GM21447 (cell line): ENCODE data around the gene MAP3K1.

Source experiments
- ATAC-seq: cut with Tn5 transposase; IDR thresholded peaks from one replicate; pipeline ENCODE4 v1.9.1; 2021; ENCODE audit not compliant: unreplicated experiment

Gene MAP3K1

DNA sequence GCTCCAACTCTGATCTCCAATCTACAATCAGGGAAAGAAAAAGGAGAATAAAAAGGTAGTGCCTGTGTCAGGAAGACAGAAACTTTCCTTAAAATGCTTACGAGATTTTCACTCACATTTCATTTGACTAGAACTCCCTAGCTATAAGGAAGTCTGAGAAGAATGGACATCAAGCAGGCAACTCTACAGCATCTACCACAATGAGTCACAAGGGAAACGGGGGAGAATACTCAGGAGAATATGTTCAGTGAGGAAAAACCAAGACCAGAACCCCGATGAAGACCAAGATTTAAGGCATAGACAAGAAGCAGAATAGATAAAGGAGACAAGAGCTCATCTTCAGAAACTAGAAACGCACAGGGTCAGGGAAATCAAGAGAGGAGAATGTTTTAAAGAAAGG lies 85.0 kb downstream of the MAP3K1 start:
- no peak for ATAC-seq

- ATAC-seq: no peak
These were observed 85.7 kb downstream of the MAP3K1 start for GRCh38 chr5:56900858-56901578.

DNA sequence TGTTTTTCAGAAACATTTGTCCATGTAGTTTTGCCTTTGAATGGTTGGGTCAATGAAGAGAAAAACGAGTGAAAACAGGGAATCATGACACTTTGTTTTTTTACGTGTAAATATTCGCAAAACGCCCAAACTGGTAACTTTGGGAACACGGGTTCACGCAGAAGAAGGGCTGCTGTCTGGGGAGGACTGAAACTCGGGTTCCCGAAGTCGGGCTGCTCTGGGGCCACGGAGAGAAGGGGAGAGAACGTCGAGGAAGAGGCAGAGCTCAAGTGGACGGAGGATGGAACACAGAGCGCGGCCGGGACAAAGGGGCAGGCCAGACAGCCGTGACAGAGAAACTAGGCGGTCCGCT lies 93.6 kb downstream of the MAP3K1 start:
- peak; percentile 33 for ATAC-seq

DNA sequence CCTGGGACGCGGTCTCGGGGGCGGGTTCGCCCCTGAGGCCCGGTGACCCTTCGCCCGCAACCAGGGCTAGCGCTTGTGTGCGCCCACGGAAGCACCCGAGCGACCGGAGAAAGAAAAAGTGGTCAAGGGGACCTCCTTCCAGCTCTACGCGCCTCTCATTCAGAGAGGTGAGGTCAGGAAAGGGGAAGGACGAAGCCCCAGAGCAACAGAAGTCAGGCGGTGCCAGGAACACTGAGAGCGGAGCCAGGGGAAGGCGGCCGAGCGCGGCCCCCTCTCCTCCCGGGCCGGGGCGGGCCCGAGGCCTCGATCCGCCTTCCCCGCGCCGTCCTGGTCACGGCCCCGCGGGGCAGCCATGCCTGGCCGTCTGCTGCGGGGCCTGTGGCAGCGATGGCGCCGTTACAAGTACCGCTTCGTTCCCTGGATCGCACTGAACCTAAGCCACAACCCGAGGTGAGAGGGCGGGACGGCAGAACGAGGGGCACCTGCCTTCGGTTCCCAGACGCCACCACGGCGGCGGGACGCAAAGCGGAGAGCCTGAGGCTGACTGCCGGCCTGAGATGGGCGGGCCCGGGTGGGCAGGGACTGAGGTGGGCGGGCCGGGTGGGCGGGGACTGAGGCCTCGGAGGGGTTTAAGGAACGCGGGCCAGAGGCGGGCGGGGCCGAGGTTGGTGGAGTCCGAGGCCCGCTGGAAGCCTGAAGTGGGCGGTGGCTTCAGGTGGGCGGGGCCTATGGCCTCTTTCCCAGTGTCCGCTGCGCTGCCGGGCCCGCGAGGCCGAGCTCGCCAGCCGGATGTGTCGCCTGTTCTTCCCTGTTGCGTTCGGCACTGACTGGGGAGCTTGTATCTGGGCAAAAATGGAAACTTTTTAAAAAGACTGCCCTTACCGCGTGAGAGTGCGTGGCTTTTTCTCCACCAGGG lies 94.2 kb downstream of the MAP3K1 start, which contains the start of gene SETD9:
SETD9 (plus strand) TSS at position 303 of the 916 bp plus-strand sequence; CDS start at position 353, 50 bp downstream.
- peak; percentile 88 for ATAC-seq

DNA sequence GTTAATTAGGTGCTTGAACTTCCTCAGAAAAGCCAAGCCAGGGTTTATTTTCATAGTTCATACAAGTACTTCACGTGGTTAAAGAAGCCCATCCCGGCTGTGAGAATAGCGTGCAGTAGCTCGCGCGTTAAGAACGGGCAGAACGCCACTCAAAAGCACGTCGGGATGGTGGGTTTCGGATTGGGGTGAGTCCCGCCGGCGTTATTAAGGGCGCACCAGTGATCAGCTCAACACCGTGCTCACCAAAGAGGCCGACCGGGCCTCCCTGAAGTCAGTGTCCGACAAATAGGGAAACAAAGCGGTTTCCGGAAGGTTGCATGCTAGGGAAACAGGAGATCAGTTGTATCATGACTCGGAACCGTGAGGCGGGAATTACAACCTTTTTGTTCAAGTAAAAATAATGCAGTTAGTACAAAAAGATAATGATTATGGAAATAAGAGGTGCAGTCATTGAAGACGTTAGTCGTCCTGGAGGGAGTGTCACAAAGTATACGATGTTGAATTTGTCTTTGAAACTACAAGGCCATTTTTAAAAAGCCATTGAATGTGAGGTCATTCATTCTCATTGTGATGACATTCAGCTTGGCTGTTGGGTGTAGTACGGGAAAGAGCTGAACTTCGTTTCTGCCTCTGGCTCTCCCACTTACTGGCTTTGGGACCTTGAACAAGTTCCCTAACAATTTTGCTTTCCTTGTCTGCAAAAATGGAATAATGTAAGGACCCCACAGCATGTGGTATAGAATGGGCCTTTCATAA lies 95.0 kb downstream of the MAP3K1 start:
- peak; percentile 26 for ATAC-seq

GRCh38 chr5:56913766-56914165 lies 98.4 kb downstream of the MAP3K1 start:
- no peak for ATAC-seq

GRCh38 chr5:56914678-56915077 lies 99.3 kb downstream of the MAP3K1 start:
- no peak for ATAC-seq

DNA sequence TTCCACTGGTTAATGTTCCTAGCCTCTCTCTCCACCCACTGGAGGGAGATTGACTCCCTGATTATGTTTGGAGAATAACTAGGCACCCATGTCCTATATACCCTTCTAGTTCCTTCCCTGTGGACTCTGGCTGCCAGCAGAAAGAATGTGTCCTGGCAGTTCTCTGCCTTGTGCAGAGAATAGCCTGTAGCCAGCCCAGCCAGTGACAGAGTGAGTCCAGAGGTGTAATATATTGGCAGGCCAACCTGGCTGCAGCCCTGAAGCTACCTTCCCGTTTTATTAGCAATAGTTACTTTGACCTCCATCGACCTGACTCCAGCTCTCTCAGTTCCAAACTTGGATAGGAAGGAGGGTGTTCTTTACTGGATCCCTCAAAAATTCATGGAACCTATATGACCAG lies 102.2 kb downstream of the MAP3K1 start:
- no peak for ATAC-seq

DNA sequence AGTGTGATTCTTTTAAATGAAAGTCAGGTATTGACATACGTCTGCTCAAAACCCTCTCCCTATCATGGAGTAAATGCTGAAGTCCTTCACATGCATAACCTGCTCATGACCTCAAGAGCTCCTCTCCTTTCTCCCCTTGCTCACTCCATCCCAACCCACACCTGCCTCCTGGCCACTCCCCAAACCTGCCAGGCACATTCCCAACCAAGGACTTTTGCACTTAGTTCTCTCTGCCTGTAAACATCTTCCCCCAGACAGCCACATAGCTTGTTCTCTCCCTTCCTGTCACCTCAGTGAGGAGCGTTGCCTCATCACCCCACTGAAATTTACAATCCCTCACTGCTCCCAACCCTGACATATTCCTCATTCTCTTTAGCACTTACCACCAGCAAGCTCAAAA lies 102.7 kb downstream of the MAP3K1 start:
- no peak for ATAC-seq

- no peak for ATAC-seq
These were observed 104.8 kb downstream of the MAP3K1 start for GRCh38 chr5:56919942-56920662.

- ATAC-seq: no peak
These were observed 107.6 kb downstream of the MAP3K1 start for GRCh38 chr5:56922922-56923321.

DNA sequence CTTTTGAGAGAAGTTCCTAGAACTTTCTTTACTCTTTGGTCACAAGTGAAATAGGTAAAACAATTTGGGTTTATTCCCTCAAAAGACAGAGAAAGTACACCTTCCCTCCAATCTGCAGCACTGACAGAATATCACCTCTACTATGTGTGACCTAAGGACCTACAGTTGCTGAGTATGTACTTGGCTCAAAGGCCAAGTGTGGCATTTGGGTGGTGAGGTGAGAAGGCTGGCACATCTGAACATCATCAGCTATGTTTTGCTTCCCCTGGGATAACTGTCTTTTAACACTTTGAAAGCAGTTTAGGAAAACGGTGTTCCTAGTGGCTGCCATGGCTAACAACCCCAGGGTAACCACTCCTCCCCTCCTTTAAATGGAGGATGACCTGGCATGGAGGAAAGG lies 119.0 kb downstream of the MAP3K1 start:
- ATAC-seq: no peak

GRCh38 chr5:56938858-56939257 lies 123.5 kb downstream of the MAP3K1 start:
- no peak for ATAC-seq

DNA sequence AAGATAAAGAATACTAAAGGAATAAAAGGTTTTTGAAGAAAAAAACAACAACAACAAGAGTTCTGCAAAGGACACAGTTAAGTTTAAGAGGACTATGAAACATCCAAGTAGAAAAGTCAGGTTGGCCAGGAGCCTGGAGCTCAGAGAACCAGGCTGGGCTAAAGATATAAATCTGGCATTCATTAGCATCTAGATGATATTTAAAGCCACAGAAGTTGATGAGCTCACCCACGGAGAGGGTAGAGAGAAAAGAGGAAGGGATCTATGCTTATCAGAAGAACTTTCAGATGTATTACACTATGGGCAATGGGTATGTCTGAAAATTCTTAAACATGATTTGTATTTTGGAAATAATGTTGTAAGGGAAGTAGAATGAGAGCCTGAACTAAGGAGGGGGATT lies 126.6 kb downstream of the MAP3K1 start:
- no peak for ATAC-seq
